Esophagus squamous epithelium (tissue), 4 donors: Measurements from ENCODE around the gene ZNF774.

Source experiments
- CTCF ChIP-seq, 6 experiments: fragments of 450-650 bp in 4 of 6; fragments of 200-600 bp in 2 of 6; sonication (generic) in 2 of 6; IDR thresholded peaks; one replicate each; pipeline ENCODE4 v1.5.1; 2016 to 2019; ENCODE audit warnings: antibody characterized with exemption in 6 of 6, mild to moderate bottlenecking in 4 of 6, moderate library complexity in 4 of 6
- POLR2A ChIP-seq, 4 donors: fragments of 450-650 bp; IDR thresholded peaks; one replicate each; pipeline ENCODE4 v1.6.1; 2017; ENCODE audit warnings: antibody characterized with exemption in 4 of 4, mild to moderate bottlenecking in 4 of 4, moderate library complexity in 3 of 4

- no peak for TF ChIP-seq CTCF (IDR thresholded peaks at IDR 0.05)
- no peak for TF ChIP-seq POLR2A (IDR thresholded peaks at IDR 0.05)
Observed at GRCh38 chr15:90362936-90363212, 10.8 kb downstream of the ZNF774 start.
